ENCODE results near the gene BAHCC1.

The BAHCC1 gene

DNA sequence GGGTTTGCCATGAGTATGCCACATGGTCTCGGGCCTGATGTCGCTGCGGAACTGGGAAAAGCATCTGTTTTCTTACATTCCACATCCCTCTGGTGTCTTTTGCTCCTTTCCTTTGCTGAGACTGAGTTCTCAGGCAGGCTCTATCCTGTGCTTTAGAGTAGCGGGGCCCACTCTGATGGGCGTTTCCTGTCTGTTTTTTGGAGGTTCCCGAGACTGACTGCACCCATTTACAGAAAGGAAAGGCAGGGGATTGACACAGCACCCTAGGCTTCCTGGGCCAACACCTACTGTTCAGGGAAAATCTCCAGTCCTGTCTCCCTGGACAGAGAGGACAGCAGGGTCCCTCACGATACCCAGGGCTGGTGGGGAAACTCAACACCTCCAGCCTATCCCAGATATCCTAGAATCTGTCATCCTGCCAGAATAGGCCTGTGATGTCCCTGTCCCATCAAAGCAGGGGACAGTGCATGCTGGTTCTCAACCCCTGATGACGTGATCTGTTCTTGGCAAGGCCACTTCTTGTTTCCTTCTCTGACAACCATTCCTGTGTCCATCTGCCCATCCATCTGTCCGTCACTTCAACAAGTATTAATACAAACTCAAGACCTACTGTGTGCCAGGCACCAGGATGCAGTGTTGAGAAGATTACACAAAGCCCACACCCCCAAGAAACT lies 75.2 kb downstream of the BAHCC1 start:
- H3K9me2 ChIP-seq (replicated peaks; ENCODE audit: low read depth, low read length), result no peaks in the 10 kb centered on the region
- no peak overlapping the region for H3K4me2 ChIP-seq (ENCODE audit: low read depth, low read length, poor library complexity, severe bottlenecking)
- H3K9ac ChIP-seq (ENCODE audit: low read depth, low read length, poor library complexity, severe bottlenecking), result no peak overlapping the region
- H3K4me1 ChIP-seq (ENCODE audit: insufficient read depth, low read length, poor library complexity, severe bottlenecking), result peaks cover 13% of the 10 kb centered on the region
- H3K27me3 ChIP-seq (ENCODE audit: insufficient read depth, low read length, poor library complexity, severe bottlenecking), result no peaks in the 10 kb centered on the region
- H3K9me3 ChIP-seq (ENCODE audit: insufficient read depth, low read depth, low read length), result no peaks in the 10 kb centered on the region
- H2AFZ ChIP-seq (ENCODE audit: low read length), result no peak overlapping the region
- no peak overlapping the region for H3K4me3 ChIP-seq (ENCODE audit: low read length, poor library complexity, severe bottlenecking)
- H3K79me2 ChIP-seq (ENCODE audit: insufficient read depth, low read length), result peaks cover 5% of the 10 kb centered on the region; the same call in 1 of the 2 replicates
- H3K36me3 ChIP-seq (ENCODE audit: insufficient read depth, low read length), result no peaks in the 10 kb centered on the region; the same call in 1 of the 2 replicates
- no peak for TF ChIP-seq EZH2phosphoT487 (IDR thresholded peaks at IDR 0.05; ENCODE audit: borderline replicate concordance)
- TF ChIP-seq, protein P1, sequence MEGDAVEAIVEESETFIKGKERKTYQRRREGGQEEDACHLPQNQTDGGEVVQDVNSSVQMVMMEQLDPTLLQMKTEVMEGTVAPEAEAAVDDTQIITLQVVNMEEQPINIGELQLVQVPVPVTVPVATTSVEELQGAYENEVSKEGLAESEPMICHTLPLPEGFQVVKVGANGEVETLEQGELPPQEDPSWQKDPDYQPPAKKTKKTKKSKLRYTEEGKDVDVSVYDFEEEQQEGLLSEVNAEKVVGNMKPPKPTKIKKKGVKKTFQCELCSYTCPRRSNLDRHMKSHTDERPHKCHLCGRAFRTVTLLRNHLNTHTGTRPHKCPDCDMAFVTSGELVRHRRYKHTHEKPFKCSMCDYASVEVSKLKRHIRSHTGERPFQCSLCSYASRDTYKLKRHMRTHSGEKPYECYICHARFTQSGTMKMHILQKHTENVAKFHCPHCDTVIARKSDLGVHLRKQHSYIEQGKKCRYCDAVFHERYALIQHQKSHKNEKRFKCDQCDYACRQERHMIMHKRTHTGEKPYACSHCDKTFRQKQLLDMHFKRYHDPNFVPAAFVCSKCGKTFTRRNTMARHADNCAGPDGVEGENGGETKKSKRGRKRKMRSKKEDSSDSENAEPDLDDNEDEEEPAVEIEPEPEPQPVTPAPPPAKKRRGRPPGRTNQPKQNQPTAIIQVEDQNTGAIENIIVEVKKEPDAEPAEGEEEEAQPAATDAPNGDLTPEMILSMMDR (conservative IDR thresholded peaks at IDR 0.05; ENCODE audit: low read length), result no peak
- H4K20me1 ChIP-seq (ENCODE audit: insufficient read depth, low read length, poor library complexity, severe bottlenecking), result no peaks in the 10 kb centered on the region
- no peaks in the 10 kb centered on the region for H3F3A ChIP-seq (ENCODE audit: low read depth)

DNA sequence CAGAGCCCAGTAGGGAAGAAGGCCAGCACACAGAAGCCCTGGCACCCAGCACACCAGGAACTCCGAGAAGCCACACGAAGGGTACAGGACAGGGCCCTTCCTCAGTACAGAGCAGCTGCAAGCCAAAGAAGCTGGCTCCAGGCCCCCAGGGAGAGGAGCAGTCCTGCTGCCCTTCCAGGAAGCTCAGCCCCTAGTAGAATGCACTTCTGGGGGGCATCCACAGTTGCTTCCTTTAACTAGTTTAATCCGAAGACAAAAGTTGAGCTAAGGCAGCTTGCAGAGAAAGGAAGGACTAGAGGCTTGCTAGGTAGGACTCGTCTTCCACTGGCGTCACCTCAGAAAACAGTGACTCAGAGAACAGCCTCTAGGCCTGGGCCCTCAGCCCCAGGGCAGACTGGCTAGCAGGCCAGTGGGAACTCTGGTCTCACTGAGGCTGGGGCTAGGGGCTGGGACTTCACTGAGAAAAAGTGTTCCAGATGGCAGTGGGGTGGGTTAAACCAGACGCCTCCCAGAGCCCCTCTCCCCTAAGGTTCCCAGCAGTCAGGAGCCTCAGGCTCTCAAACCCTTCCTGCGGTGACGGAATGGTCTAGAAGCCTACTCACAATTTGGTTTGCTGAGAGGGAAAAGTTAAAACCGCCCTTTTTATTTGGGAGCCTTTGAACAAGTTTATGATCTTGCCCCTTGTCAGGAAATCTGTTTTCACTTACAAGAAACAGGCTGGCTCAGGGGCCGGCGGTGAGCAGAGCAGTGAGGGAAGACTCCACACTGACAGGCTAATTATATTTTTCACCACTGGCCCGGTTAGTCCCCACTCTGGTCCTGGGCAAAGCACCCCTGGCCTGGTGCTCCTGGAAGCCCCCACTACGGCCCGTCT lies 75.9 kb downstream of the BAHCC1 start:
- H3K27me3 ChIP-seq (ENCODE audit: insufficient read depth, low read length, poor library complexity, severe bottlenecking), result no peaks in the 10 kb centered on the region
- no peak for TF ChIP-seq EZH2phosphoT487 (IDR thresholded peaks at IDR 0.05; ENCODE audit: borderline replicate concordance)
- TF ChIP-seq, protein P1 (conservative IDR thresholded peaks at IDR 0.05; ENCODE audit: low read length), result no peak
- no peaks in the 10 kb centered on the region; the same call in 1 of the 2 replicates for H3K36me3 ChIP-seq (ENCODE audit: insufficient read depth, low read length)
- peaks cover 13% of the 10 kb centered on the region for H3K4me1 ChIP-seq (ENCODE audit: insufficient read depth, low read length, poor library complexity, severe bottlenecking)
- H3K79me2 ChIP-seq (ENCODE audit: insufficient read depth, low read length), result peaks cover 3% of the 10 kb centered on the region; the same call in 1 of the 2 replicates
- peak overlapping the region; percentile 64; the same call in 1 of the 2 replicates for H2AFZ ChIP-seq (ENCODE audit: low read length)
- H3K9me3 ChIP-seq (ENCODE audit: insufficient read depth, low read depth, low read length), result no peaks in the 10 kb centered on the region
- no peaks in the 10 kb centered on the region for H4K20me1 ChIP-seq (ENCODE audit: insufficient read depth, low read length, poor library complexity, severe bottlenecking)
- peak overlapping the region; percentile 70 for H3K4me3 ChIP-seq (ENCODE audit: low read length, poor library complexity, severe bottlenecking)
- H3K9me2 ChIP-seq (replicated peaks; ENCODE audit: low read depth, low read length), result no peaks in the 10 kb centered on the region
- H3F3A ChIP-seq (ENCODE audit: low read depth), result no peaks in the 10 kb centered on the region
- H3K4me2 ChIP-seq (ENCODE audit: low read depth, low read length, poor library complexity, severe bottlenecking), result peak overlapping the region; percentile 66
- peak overlapping the region; percentile 36 for H3K9ac ChIP-seq (ENCODE audit: low read depth, low read length, poor library complexity, severe bottlenecking)

DNA sequence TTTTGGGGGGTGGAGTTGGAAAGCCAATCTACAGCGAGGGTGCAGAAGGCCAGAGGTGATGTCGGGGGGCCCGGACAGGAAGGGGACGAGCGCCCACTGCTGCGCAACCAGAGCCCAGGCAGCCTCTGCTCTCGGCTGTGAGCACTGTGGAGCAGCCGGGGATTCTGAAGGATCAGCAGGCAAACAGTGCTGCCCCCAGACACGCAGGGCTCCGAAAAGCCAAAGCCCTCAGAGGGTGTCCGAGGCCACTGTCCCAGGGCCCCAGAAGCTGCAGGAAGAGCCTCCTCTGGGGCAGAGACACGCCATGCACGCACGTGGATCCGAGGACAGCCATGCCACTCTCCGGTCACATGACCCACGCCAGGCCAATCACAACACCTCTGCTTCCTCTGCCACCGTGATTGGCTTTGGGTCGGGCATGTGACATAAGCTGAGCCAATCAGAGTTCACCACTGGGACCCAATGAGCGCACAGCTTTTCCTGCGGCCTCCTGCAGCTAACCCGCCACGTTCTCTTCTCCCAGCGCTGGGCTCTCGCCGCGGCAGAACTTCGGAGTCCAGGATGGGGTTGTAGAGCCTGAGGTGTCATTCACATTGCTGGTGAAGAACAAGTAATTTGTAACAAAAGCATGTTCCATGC lies 76.7 kb downstream of the BAHCC1 start:
- TF ChIP-seq EZH2phosphoT487 (IDR thresholded peaks at IDR 0.05; ENCODE audit: borderline replicate concordance), result no peak
- TF ChIP-seq, protein P1 (conservative IDR thresholded peaks at IDR 0.05; ENCODE audit: low read length), result peak; percentile 85

More for the DNA sequence above, 76.7 kb downstream of the BAHCC1 start:
- peak overlapping the region; percentile 66 for H3K4me2 ChIP-seq (ENCODE audit: low read depth, low read length, poor library complexity, severe bottlenecking)
- H2AFZ ChIP-seq (ENCODE audit: low read length), result peak overlapping the region; percentile 64; the same call in 1 of the 2 replicates
- peaks cover 3% of the 10 kb centered on the region; the same call in 1 of the 2 replicates for H3K79me2 ChIP-seq (ENCODE audit: insufficient read depth, low read length)
- no peaks in the 10 kb centered on the region for H3K27me3 ChIP-seq (ENCODE audit: insufficient read depth, low read length, poor library complexity, severe bottlenecking)
- H3K36me3 ChIP-seq (ENCODE audit: insufficient read depth, low read length), result no peaks in the 10 kb centered on the region; the same call in 1 of the 2 replicates
- H3K9me2 ChIP-seq (replicated peaks; ENCODE audit: low read depth, low read length), result no peaks in the 10 kb centered on the region
- peak overlapping the region; percentile 70 for H3K4me3 ChIP-seq (ENCODE audit: low read length, poor library complexity, severe bottlenecking)
- H4K20me1 ChIP-seq (ENCODE audit: insufficient read depth, low read length, poor library complexity, severe bottlenecking), result no peaks in the 10 kb centered on the region
- H3K9ac ChIP-seq (ENCODE audit: low read depth, low read length, poor library complexity, severe bottlenecking), result peak overlapping the region; percentile 76
- peaks cover 13% of the 10 kb centered on the region for H3K4me1 ChIP-seq (ENCODE audit: insufficient read depth, low read length, poor library complexity, severe bottlenecking)
- no peaks in the 10 kb centered on the region for H3F3A ChIP-seq (ENCODE audit: low read depth)
- no peaks in the 10 kb centered on the region for H3K9me3 ChIP-seq (ENCODE audit: insufficient read depth, low read depth, low read length)
